Nephron (organoid): ENCODE measurements around the gene XBP1.

Experiments used
- H3K27ac Mint-ChIP-seq, 3 experiments: 2 replicates each; pipeline ENCODE4 v1.8.0; 2020; ENCODE audit warnings: mixed read lengths in 3 of 3, mild to moderate bottlenecking in 2 of 3, moderate library complexity in 1 of 3
- H3K27me3 Mint-ChIP-seq: 2 replicates; pipeline ENCODE4 v1.8.0; 2021; ENCODE audit warnings: low read depth, mild to moderate bottlenecking, moderate library complexity, mixed read lengths
- H3K36me3 Mint-ChIP-seq: 2 replicates; pipeline ENCODE4 v1.8.0; 2020; ENCODE audit warnings: low read depth, mixed read lengths
- H3K4me1 Mint-ChIP-seq: 2 replicates; pipeline ENCODE4 v1.8.0; 2020; ENCODE audit warnings: mixed read lengths
- H3K4me3 Mint-ChIP-seq, 3 experiments: 2 replicates each; pipeline ENCODE4 v1.8.0; 2020; ENCODE audit warnings: mild to moderate bottlenecking in 3 of 3, mixed read lengths in 3 of 3, moderate library complexity in 2 of 3
- H3K9me3 Mint-ChIP-seq: 2 replicates; pipeline ENCODE4 v1.8.0; 2020; ENCODE audit warnings: mixed read lengths
- TF ChIP-seq, protein P1 (sequence below), 3 experiments: fragments of 200-600 bp; sonication (generic); IDR thresholded peaks; one replicate each; pipeline ENCODE4 v1.5.0; 2021; ENCODE audit warnings: antibody characterized with exemption in 3 of 3; ENCODE audit not compliant: unreplicated experiment in 3 of 3

XBP1 gene

DNA sequence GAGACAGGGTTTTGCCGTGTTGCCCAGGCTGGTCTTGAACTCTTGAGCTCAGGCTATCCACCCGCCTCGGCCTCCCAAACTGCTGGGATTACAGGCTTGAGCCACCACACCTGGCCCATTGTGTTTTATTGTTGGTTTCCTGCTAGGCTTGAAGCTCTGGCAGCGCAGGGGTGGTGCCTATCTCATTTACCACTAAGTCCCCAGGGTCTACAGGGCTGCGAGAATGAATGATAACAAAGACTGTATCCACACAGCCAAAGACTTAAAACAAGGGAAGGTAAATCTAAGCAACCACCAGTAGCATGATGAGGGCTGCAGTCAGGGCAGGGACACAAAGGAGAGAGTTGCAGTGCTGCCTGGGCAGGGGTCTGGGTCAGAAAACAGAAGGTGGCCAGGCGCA, 37.3 kb upstream of the XBP1 start:
- no peaks in the 10 kb centered on the region for H3K9me3 Mint-ChIP-seq
- H3K4me3 Mint-ChIP-seq = no peak overlapping the region
- no peaks in the 10 kb centered on the region for H3K27me3 Mint-ChIP-seq
- H3K27ac Mint-ChIP-seq = no peak overlapping the region
- no peaks in the 10 kb centered on the region for H3K36me3 Mint-ChIP-seq
- no peaks in the 10 kb centered on the region for H3K4me1 Mint-ChIP-seq
- TF ChIP-seq, protein P1, sequence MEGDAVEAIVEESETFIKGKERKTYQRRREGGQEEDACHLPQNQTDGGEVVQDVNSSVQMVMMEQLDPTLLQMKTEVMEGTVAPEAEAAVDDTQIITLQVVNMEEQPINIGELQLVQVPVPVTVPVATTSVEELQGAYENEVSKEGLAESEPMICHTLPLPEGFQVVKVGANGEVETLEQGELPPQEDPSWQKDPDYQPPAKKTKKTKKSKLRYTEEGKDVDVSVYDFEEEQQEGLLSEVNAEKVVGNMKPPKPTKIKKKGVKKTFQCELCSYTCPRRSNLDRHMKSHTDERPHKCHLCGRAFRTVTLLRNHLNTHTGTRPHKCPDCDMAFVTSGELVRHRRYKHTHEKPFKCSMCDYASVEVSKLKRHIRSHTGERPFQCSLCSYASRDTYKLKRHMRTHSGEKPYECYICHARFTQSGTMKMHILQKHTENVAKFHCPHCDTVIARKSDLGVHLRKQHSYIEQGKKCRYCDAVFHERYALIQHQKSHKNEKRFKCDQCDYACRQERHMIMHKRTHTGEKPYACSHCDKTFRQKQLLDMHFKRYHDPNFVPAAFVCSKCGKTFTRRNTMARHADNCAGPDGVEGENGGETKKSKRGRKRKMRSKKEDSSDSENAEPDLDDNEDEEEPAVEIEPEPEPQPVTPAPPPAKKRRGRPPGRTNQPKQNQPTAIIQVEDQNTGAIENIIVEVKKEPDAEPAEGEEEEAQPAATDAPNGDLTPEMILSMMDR (IDR thresholded peaks at IDR 0.05; ENCODE audit: unreplicated experiment in 3 of 3) = no peak

DNA sequence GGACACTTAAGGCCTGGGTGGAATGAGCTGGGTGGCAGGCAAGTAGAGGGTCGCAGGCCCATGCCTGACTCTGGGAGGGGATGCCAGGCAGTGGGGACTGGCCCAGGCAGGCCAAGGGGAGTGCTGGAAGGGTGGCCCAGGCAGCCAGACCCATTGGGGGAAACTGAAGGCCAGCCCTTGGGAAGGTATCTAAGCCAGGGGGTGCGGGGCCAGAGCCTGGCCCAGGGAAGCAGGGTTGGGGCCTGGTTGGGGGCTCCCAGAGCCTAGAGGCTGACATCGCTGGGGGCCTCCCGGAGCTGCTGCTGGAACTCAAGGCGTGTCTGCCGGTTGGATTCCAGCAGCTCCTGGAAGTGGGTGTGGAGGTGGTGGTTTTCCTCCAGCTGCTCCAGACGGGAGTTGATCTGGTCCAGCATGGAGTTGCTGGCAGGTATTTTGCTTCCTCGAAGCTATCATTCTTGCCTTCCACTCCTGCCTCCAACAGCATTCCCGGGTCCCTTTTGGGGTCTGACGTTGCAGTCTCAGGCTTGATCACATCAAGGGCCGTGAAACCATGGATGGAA, 35.3 kb upstream of the XBP1 start:
- no peaks in the 10 kb centered on the region for H3K9me3 Mint-ChIP-seq
- peaks cover 10% of the 10 kb centered on the region for H3K4me1 Mint-ChIP-seq
- H3K27me3 Mint-ChIP-seq = no peaks in the 10 kb centered on the region
- no peak overlapping the region for H3K4me3 Mint-ChIP-seq
- H3K36me3 Mint-ChIP-seq = no peaks in the 10 kb centered on the region
- no peak overlapping the region for H3K27ac Mint-ChIP-seq
- TF ChIP-seq, protein P1 (IDR thresholded peaks at IDR 0.05; ENCODE audit: unreplicated experiment in 3 of 3) = no peak

DNA sequence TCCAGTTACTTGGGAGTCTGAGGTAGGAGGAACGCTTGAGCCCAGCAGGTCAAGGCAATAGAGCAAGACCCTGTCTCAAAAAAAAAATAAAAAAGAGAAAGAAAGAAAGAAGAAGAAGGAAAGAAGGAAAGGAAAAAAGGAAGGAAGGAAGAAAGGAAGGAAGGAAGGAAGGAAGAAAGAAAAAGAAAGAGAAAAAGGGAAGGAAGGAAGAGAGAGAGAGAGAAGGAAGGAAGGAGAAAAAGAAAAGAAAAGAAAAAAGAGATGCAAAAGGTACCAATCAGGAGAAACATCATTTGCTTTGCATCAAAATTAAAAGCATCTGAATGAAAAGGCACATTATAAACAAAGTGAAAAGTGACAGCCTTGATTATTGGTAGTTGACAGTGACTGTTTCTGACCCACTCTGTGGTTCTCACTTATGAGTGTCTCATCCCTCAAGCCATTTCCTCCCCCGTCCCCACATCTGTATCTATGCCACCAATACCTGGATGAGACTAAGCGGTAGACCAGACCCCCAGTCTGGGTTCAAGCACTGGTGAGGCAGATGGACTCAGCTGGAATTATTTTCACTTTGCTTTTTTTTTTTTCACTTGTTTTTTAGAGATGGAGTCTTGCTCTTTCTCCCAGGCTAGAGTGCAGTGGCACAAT, 33.0 kb upstream of the XBP1 start:
- Mint-ChIP-seq H3K27me3 (no peaks in the 10 kb centered on the region), H3K27ac (no peak overlapping the region), H3K36me3 (no peaks in the 10 kb centered on the region), H3K4me1 (peaks cover 10% of the 10 kb centered on the region), H3K4me3 (no peak overlapping the region), H3K9me3 (no peaks in the 10 kb centered on the region)
- TF ChIP-seq, protein P1 (IDR thresholded peaks at IDR 0.05; ENCODE audit: unreplicated experiment in 3 of 3) = no peak

DNA sequence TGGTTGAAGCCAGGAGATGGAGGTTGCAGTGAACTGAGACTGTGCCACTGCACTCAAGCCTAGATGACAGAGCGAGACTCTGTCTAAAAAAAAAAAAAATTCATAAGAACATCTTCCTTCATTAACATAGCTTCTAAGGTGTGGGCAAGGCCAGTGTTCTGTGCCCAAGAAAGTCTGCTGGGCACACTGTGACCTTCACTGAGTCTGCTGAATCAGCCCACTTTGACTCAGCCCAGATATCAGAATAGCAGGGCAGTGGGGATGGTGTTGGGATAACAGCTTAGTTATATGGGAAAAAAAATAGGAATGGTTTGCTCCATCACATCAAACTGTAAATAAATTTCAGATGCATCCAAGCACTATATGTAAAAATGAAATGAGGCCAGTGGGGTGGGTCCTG, 32.4 kb upstream of the XBP1 start:
- no peak overlapping the region for H3K4me3 Mint-ChIP-seq
- no peaks in the 10 kb centered on the region for H3K36me3 Mint-ChIP-seq
- no peaks in the 10 kb centered on the region for H3K27me3 Mint-ChIP-seq
- H3K4me1 Mint-ChIP-seq = peaks cover 10% of the 10 kb centered on the region
- TF ChIP-seq, protein P1 (IDR thresholded peaks at IDR 0.05; ENCODE audit: unreplicated experiment in 3 of 3) = no peak
- H3K27ac Mint-ChIP-seq = no peak overlapping the region
- no peaks in the 10 kb centered on the region for H3K9me3 Mint-ChIP-seq

DNA sequence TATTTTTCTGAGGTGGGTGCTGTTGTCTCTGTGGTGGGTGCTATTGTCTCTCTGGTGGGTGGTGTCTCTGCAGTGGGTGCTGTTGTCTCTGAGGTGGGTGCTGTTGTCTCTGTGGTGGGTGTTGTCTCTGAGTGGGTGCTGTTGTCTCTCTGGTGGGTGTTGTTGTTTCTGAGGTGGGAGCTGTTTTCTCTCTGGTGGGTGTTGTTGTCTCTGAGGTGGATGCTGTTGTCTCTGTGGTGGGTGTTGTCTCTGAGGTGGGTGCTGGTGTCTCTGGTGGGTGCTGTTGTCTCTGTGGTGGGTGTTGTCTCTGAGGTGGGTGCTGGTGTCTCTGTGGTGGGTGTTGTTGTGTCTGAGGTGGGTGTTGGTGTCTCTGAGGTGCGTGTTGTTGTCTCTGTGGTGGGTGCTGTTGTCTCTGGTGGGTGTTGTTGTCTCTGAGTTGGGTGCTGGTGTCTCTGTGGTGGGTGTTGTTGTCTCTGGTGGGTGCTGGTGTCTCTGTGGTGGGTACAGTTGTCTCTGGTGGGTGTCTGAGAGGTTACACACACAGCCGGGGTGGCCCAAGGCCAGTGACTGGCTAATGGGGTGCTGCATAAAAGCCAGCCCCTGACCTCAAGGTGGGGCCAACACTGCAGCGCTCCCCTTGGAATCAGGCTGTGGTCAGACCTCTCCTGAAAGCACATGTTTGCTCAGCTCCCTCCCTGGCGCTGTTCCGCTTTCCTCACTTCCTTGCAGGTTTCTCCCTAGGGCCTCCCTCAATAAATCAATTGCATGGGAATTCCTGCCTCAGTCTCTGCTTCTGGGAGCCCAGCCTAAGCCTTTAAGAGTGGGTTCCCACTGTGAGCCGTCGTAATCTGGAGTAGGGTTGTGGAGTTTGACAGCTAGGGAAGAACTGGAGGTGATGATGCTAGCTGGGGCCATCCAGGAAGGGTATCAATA, 31.0 kb upstream of the XBP1 start:
- H3K4me1 Mint-ChIP-seq = peaks cover 10% of the 10 kb centered on the region
- TF ChIP-seq, protein P1 (IDR thresholded peaks at IDR 0.05; ENCODE audit: unreplicated experiment in 3 of 3) = no peak
- no peak overlapping the region for H3K4me3 Mint-ChIP-seq
- H3K27me3 Mint-ChIP-seq = no peaks in the 10 kb centered on the region
- no peaks in the 10 kb centered on the region for H3K36me3 Mint-ChIP-seq
- no peaks in the 10 kb centered on the region for H3K9me3 Mint-ChIP-seq
- peak overlapping the region in 1 of 3 experiments; percentile 14 for H3K27ac Mint-ChIP-seq
